HG03097 (cell line): Measurements from ENCODE around the gene SLC22A25.
"Not testable (repeated sequence)": the region's sequence is repeated elsewhere in the genome, so short reads cannot be mapped to it uniquely, and the experiment has no call there.

Experiments used
- ATAC-seq: cut with Tn5 transposase; IDR thresholded peaks from one replicate; pipeline ENCODE4 v1.9.1; 2021; ENCODE audit not compliant: unreplicated experiment, low FRiP score

Gene SLC22A25

GRCh38 chr11:63243533-63243932 lies at the start of gene SLC22A25:
Gene SLC22A25, minus strand, starts transcription at chr11:63243599. Its CDS starts 13,947 bp downstream, at chr11:63229652.
- ATAC-seq = no peak

- no peak for ATAC-seq
Measured at GRCh38 chr11:63290285-63290684, 46.9 kb upstream of the SLC22A25 start.

GRCh38 chr11:63289658-63290057 lies 46.3 kb upstream of the SLC22A25 start:
- ATAC-seq = no peak

- ATAC-seq = no peak
Measured at GRCh38 chr11:63282579-63282978, 39.2 kb upstream of the SLC22A25 start.

- no peak for ATAC-seq
Measured at GRCh38 chr11:63280920-63281319, 37.5 kb upstream of the SLC22A25 start.

GRCh38 chr11:63277345-63277943 lies 34.0 kb upstream of the SLC22A25 start:
- no peak for ATAC-seq

- no peak for ATAC-seq
Measured at GRCh38 chr11:63274776-63275175, 31.4 kb upstream of the SLC22A25 start.

- no peak for ATAC-seq
Measured at GRCh38 chr11:63273685-63274084, 30.3 kb upstream of the SLC22A25 start.

GRCh38 chr11:63262547-63262946 lies 19.1 kb upstream of the SLC22A25 start:
- no peak for ATAC-seq

GRCh38 chr11:63251312-63251711 lies 7.9 kb upstream of the SLC22A25 start:
- ATAC-seq = no peak

- no peak for ATAC-seq
Measured at GRCh38 chr11:63250162-63251050, 7.0 kb upstream of the SLC22A25 start.

- no peak for ATAC-seq
Measured at GRCh38 chr11:63248966-63249365, 5.6 kb upstream of the SLC22A25 start.

- not testable (repeated sequence) for ATAC-seq
Measured at GRCh38 chr11:63247237-63248002, 4.0 kb upstream of the SLC22A25 start.

GRCh38 chr11:63246045-63246444 lies 2.6 kb upstream of the SLC22A25 start:
- ATAC-seq = no peak

GRCh38 chr11:63244862-63245261 lies 1.5 kb upstream of the SLC22A25 start:
- no peak for ATAC-seq

- no peak for ATAC-seq
Measured at GRCh38 chr11:63242089-63242781, 1.2 kb downstream of the SLC22A25 start.

- no peak for ATAC-seq
Measured at GRCh38 chr11:63240791-63241379, 2.5 kb downstream of the SLC22A25 start.

- ATAC-seq = no peak
Measured at GRCh38 chr11:63240098-63240497, 3.3 kb downstream of the SLC22A25 start.

- no peak for ATAC-seq
Measured at GRCh38 chr11:63239254-63239653, 4.1 kb downstream of the SLC22A25 start.

GRCh38 chr11:63237413-63237812 lies 6.0 kb downstream of the SLC22A25 start:
- ATAC-seq = no peak
